PC-9 (cell line): ENCODE results near the gene INTS13.

Source experiments
- EZH2 ChIP-seq: fragments of 200-600 bp; sonication (generic); IDR thresholded peaks from 2 replicates; pipeline ENCODE4 v1.8.0; 2017; ENCODE audit warnings: antibody characterized with exemption, low read depth
- TF ChIP-seq, protein P1 (sequence below): fragments of 200-600 bp; sonication (generic); conservative IDR thresholded peaks from 2 replicates; pipeline ENCODE4 v1.6.1; 2017; ENCODE audit warnings: mixed run types, antibody characterized with exemption, mild to moderate bottlenecking, moderate library complexity

DNA sequence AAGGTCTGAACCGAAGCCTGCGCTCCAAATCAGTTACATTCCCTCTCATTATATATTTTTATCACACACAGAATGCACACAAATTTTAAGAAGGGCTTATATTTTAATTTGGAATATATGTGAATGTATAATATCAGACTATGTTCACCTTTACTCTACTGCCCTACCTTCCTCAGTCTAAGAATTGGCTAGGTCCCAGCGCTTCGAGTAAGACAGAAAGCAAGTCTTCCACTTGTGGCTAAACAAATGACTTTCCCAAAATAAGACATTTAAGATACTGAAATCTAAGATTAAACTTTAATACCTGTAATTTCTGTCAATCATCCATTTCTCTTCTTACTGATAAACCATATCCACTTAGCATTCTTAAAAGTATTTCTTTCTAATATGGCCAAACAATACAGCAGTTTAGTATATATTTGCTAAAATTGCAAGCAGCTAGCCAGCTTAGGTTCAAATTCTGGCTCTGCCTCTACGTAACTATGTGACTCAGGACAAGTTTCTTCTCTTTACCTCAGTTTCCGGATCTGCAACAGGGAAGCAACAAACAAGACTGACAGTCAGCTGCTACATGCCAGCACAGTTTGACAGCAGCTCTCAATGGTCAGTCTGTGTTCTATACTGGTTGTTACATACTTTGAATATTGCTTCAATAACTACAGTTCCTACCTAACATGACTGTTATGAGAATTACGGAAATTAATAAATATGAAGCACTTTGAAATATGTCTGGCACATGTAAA, 2.0 kb downstream of the INTS13 start:
- TF ChIP-seq, protein P1, sequence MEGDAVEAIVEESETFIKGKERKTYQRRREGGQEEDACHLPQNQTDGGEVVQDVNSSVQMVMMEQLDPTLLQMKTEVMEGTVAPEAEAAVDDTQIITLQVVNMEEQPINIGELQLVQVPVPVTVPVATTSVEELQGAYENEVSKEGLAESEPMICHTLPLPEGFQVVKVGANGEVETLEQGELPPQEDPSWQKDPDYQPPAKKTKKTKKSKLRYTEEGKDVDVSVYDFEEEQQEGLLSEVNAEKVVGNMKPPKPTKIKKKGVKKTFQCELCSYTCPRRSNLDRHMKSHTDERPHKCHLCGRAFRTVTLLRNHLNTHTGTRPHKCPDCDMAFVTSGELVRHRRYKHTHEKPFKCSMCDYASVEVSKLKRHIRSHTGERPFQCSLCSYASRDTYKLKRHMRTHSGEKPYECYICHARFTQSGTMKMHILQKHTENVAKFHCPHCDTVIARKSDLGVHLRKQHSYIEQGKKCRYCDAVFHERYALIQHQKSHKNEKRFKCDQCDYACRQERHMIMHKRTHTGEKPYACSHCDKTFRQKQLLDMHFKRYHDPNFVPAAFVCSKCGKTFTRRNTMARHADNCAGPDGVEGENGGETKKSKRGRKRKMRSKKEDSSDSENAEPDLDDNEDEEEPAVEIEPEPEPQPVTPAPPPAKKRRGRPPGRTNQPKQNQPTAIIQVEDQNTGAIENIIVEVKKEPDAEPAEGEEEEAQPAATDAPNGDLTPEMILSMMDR, result no peak
- TF ChIP-seq EZH2, result no peak
